Measurements from ENCODE around the gene UGT2B15.
"Not testable (repeated sequence)": the region's sequence is repeated elsewhere in the genome, so short reads cannot be mapped to it uniquely, and the experiment has no call there.

Gene UGT2B15

GRCh38 chr4:68670479-68670939 lies at the start of gene UGT2B15:
TSS of gene UGT2B15 (minus strand) at chr4:68670652. CDS start at chr4:68670618, 34 bp downstream.
- DNase-seq = not testable (repeated sequence)

- no peak for DNase-seq
Observed at GRCh38 chr4:68719075-68719473, 48.6 kb upstream of the UGT2B15 start.

GRCh38 chr4:68718447-68719074 lies 48.1 kb upstream of the UGT2B15 start:
- DNase-seq = no peak

GRCh38 chr4:68717999-68718398 lies 47.5 kb upstream of the UGT2B15 start:
- no peak for DNase-seq

GRCh38 chr4:68714400-68714799 lies 43.9 kb upstream of the UGT2B15 start:
- DNase-seq = no peak

- no peak for DNase-seq
Observed at GRCh38 chr4:68712207-68712606, 41.8 kb upstream of the UGT2B15 start.

GRCh38 chr4:68708566-68708965 lies 38.1 kb upstream of the UGT2B15 start:
- DNase-seq = no peak

GRCh38 chr4:68703168-68703567 lies 32.7 kb upstream of the UGT2B15 start:
- DNase-seq = not testable (repeated sequence)

- DNase-seq = no peak
Observed at GRCh38 chr4:68700152-68700551, 29.7 kb upstream of the UGT2B15 start.

- no peak for DNase-seq
Observed at GRCh38 chr4:68693325-68694075, 23.0 kb upstream of the UGT2B15 start.

GRCh38 chr4:68691186-68691585 lies 20.7 kb upstream of the UGT2B15 start:
- DNase-seq = no peak

- DNase-seq = no peak
Observed at GRCh38 chr4:68683034-68683433, 12.6 kb upstream of the UGT2B15 start.

- DNase-seq = not testable (repeated sequence)
Observed at GRCh38 chr4:68681298-68681697, 10.8 kb upstream of the UGT2B15 start.

- no peak for DNase-seq
Observed at GRCh38 chr4:68673143-68673542, 2.7 kb upstream of the UGT2B15 start.

GRCh38 chr4:68671217-68671616 lies 765 bp upstream of the UGT2B15 start:
- DNase-seq = not testable (repeated sequence)

- DNase-seq = not testable (repeated sequence)
Observed at GRCh38 chr4:68668537-68669163, 1.8 kb downstream of the UGT2B15 start.

- DNase-seq = not testable (repeated sequence)
Observed at GRCh38 chr4:68667551-68667950, 2.9 kb downstream of the UGT2B15 start.

GRCh38 chr4:68664721-68665120 lies 5.7 kb downstream of the UGT2B15 start:
- not testable (repeated sequence) for DNase-seq

GRCh38 chr4:68662836-68663574 lies 7.4 kb downstream of the UGT2B15 start:
- DNase-seq = not testable (repeated sequence)

GRCh38 chr4:68658672-68659071 lies 11.8 kb downstream of the UGT2B15 start:
- DNase-seq = no peak

- not testable (repeated sequence) for DNase-seq
Observed at GRCh38 chr4:68657022-68657594, 13.3 kb downstream of the UGT2B15 start.

- DNase-seq = not testable (repeated sequence)
Observed at GRCh38 chr4:68656445-68656973, 13.9 kb downstream of the UGT2B15 start.
